ENCODE data around the gene FRRS1.

The FRRS1 gene

DNA sequence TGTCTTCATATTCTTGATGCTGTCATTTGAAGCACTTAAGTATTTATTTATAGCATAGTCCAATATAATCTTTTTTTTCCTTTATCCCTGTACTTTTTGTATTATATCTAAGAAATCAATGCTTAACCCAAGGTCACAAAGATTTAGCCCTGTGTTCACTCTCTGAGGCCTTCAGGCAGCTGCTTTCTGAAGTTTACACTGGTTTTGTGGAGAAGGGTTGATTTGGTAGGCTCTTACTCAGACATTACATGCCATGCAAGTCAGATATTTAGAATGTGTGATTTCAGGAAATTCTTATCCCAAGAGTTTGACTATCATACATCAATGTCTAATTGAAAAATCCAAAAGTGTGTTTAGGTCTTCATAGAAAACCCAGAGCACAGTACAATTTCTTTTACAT is 64.2 kb downstream of the FRRS1 start:
- no peaks in the 10 kb centered on the region for H3K27me3 ChIP-seq (ENCODE audit: insufficient read depth, low read depth, severe bottlenecking)
- no peak for TF ChIP-seq CTCF (IDR thresholded peaks at IDR 0.05; ENCODE audit: low read depth, low read length)
- DNase-seq: no peak
- H3K27ac ChIP-seq: no peak overlapping the region
- H3K4me3 ChIP-seq (ENCODE audit: low read depth, low read length): no peak overlapping the region
- no peaks in the 10 kb centered on the region for H3K36me3 ChIP-seq
- no peaks in the 10 kb centered on the region for H3K9me3 ChIP-seq (ENCODE audit: severe bottlenecking)

- Histone ChIP-seq H3K27me3 (ENCODE audit: insufficient read depth, low read depth, severe bottlenecking) (no peaks in the 10 kb centered on the region), H3K9me3 (ENCODE audit: severe bottlenecking) (no peaks in the 10 kb centered on the region), H3K27ac (no peak overlapping the region), H3K36me3 (no peaks in the 10 kb centered on the region), H3K4me3 (ENCODE audit: low read depth, low read length) (no peak overlapping the region)
- DNase-seq: no peak
- TF ChIP-seq CTCF (IDR thresholded peaks at IDR 0.05; ENCODE audit: low read depth, low read length): no peak
Observed at GRCh38 chr1:99700020-99700419, 66.4 kb downstream of the FRRS1 start.

- TF ChIP-seq CTCF (IDR thresholded peaks at IDR 0.05; ENCODE audit: low read depth, low read length): no peak
- H3K9me3 ChIP-seq (ENCODE audit: severe bottlenecking): no peaks in the 10 kb centered on the region
- no peak overlapping the region for H3K27ac ChIP-seq
- H3K36me3 ChIP-seq: no peaks in the 10 kb centered on the region
- no peak overlapping the region for H3K4me3 ChIP-seq (ENCODE audit: low read depth, low read length)
- DNase-seq: no peak
- no peaks in the 10 kb centered on the region for H3K27me3 ChIP-seq (ENCODE audit: insufficient read depth, low read depth, severe bottlenecking)
Observed at GRCh38 chr1:99697580-99697979, 68.9 kb downstream of the FRRS1 start.

DNA sequence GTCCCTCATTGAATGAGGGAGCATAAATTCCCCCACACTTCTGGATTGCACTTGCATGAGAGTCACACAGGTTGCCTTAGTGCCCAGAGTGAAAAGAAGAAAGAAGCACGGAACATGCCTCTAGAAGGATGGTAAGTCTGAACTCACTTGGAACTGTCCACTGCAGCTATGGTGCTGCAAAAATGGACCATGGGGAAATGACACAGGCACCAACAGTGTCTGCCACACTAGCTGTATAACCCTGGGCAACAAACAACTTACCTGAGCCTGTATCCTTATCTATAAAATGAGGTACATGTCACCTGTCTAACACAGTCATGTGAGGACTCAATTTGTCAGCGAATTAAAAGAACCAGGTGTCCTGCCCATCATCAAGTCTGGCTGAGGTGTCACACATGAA is 69.8 kb downstream of the FRRS1 start:
- TF ChIP-seq CTCF (IDR thresholded peaks at IDR 0.05; ENCODE audit: low read depth, low read length): no peak
- H3K4me3 ChIP-seq (ENCODE audit: low read depth, low read length): no peak overlapping the region
- no peaks in the 10 kb centered on the region for H3K27me3 ChIP-seq (ENCODE audit: insufficient read depth, low read depth, severe bottlenecking)
- DNase-seq: no peak
- no peaks in the 10 kb centered on the region for H3K36me3 ChIP-seq
- no peaks in the 10 kb centered on the region for H3K9me3 ChIP-seq (ENCODE audit: severe bottlenecking)
- H3K27ac ChIP-seq: no peak overlapping the region

- Histone ChIP-seq H3K9me3 (ENCODE audit: severe bottlenecking) (no peaks in the 10 kb centered on the region), H3K27ac (no peak overlapping the region), H3K27me3 (ENCODE audit: insufficient read depth, low read depth, severe bottlenecking) (no peaks in the 10 kb centered on the region), H3K36me3 (no peaks in the 10 kb centered on the region), H3K4me3 (ENCODE audit: low read depth, low read length) (no peak overlapping the region)
- DNase-seq: no peak
- TF ChIP-seq CTCF (IDR thresholded peaks at IDR 0.05; ENCODE audit: low read depth, low read length): no peak
Observed at GRCh38 chr1:99691175-99691574, 75.3 kb downstream of the FRRS1 start.

DNA sequence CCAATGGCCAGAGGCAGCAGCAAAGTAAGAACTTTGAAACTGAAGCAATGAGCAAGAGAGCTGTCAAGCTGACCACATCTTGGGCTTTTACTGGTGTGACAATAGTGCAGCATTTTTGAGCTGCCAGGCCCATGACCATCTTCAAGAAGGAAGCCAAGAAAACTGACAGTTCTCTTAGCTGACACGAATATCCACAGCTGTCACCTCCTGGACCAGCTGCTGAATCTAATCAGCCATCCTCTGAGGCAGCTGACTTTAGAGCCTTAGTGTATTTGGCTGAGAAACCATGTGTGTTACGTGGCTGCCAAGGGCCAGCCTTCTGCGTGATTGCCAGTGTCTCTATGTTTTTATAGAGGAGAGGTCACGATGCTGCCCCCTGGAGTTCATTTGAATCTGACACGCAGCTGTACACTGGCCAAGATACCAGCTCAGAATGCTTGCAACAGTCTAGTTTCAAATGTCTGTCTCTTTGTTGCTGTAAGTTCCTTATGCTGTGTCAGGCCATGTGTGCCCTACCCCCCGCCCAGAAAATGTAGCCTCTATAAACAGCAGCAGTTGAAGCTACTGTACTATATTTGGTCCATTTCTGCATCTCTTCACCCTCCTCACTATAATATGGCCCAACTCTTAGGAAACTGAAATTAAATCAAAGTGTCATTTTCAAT is 80.8 kb downstream of the FRRS1 start:
- no peaks in the 10 kb centered on the region for H3K36me3 ChIP-seq

More for the DNA sequence above, 80.8 kb downstream of the FRRS1 start:
- no peak overlapping the region for H3K4me3 ChIP-seq (ENCODE audit: low read depth, low read length)
- peak; percentile 80 for TF ChIP-seq CTCF (IDR thresholded peaks at IDR 0.05; ENCODE audit: low read depth, low read length)
- no peak overlapping the region for H3K27ac ChIP-seq
- H3K27me3 ChIP-seq (ENCODE audit: insufficient read depth, low read depth, severe bottlenecking): no peaks in the 10 kb centered on the region
- DNase-seq: peak; percentile 74
- no peaks in the 10 kb centered on the region for H3K9me3 ChIP-seq (ENCODE audit: severe bottlenecking)
